ENCODE measurements around the gene ARID5B.

The ARID5B gene

DNA sequence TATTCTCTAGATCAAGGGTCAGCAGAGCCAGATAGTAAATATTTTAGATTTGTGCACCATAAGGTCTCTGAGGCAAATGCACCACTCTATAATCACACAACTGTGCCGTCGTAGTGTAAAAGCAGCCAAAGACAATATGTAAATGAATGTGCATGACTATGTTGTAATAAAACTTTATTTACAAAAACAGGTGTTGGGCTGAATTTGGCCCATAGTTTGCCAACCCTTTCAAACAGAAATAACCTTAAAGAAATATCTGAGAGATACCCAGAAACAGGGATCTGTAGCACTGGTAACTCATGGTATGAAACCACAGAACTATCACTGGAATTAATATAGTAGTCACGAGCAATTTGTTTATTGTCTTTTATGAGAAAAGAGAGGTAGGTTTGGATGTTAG, 86.0 kb downstream of the ARID5B start:
- WGBS, 2 donors (ENCODE audit: extremely low coverage in 2 of 2, insufficient read length in 2 of 2, insufficient replicate concordance in 1 of 2), result 100% methylated on average over 1 of the region's 3 CpGs; no CpG with 5 or more reads in 1 of the 2 donors
- Histone ChIP-seq H3K18ac (ENCODE audit: low read length) (no peak overlapping the region), H3K27ac (replicated peaks; ENCODE audit: low read length) (no peak overlapping the region)

DNA sequence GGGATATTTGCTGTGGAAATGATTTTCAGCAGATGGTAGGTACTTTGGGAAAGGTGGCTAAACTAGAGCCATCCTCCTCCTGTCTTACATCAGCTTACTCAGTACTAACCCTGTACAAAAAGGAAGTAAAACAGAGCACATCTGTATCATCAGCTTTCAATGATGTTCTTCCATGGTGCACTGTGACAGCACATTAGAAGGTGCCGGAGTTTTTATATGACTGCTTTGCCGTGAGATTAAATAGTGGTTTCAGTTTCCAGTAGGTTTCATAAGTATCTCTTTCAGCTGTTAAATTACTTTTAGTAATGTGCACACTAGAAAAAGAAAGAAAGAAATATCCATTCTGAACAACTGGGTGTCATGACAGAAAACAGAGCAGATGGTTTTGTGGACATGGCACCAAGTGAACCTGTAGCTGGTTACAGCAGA, 86.5 kb downstream of the ARID5B start:
- no peak overlapping the region for H3K18ac ChIP-seq (ENCODE audit: low read length)
- no peaks in the 10 kb centered on the region for H3K36me3 ChIP-seq (replicated peaks in 1 of 2; ENCODE audit: control insufficient read depth in 2 of 2, insufficient read depth in 2 of 2, low read length in 2 of 2)
- H3K4ac ChIP-seq (ENCODE audit: low read length), result no peak overlapping the region
- H4K91ac ChIP-seq (ENCODE audit: low read depth, low read length, poor library complexity), result no peak overlapping the region
- DNase-seq (ENCODE audit: low spot score), result no peak
- no peak overlapping the region for H2BK120ac ChIP-seq (ENCODE audit: low read depth, low read length)
- H3K79me1 ChIP-seq (ENCODE audit: low read depth, low read length), result no peaks in the 10 kb centered on the region
- H3K27me3 ChIP-seq (ENCODE audit: control insufficient read depth in 3 of 3, insufficient read depth in 3 of 3, low read depth in 1 of 3, low read length in 3 of 3), result no peaks in the 10 kb centered on the region
- H2AFZ ChIP-seq (ENCODE audit: low read length), result no peak overlapping the region
- no peak overlapping the region for H3K4me2 ChIP-seq (ENCODE audit: insufficient read depth, low read length, poor library complexity, severe bottlenecking)
- no peak overlapping the region for H3K9ac ChIP-seq (ENCODE audit: low read depth, low read length, poor library complexity)
- no CpG with 5 or more reads among the region's 2 CpGs for WGBS, 2 donors (ENCODE audit: extremely low coverage in 2 of 2, insufficient read length in 2 of 2, insufficient replicate concordance in 1 of 2)
- no peak overlapping the region for H2BK12ac ChIP-seq (ENCODE audit: low read length)
- no peak overlapping the region for H2BK15ac ChIP-seq (ENCODE audit: low read length)
- H3K23ac ChIP-seq (ENCODE audit: low read depth, low read length, poor library complexity), result no peak overlapping the region
- H3K4me3 ChIP-seq (ENCODE audit: low read length in 2 of 2), result no peak overlapping the region
- H4K8ac ChIP-seq (ENCODE audit: low read depth, low read length), result no peak overlapping the region
- no peak overlapping the region for H2AK5ac ChIP-seq (ENCODE audit: low read depth, low read length)
- H3K14ac ChIP-seq (ENCODE audit: low read length), result no peak overlapping the region
- H2BK5ac ChIP-seq (ENCODE audit: low read length), result no peak overlapping the region
- no peaks in the 10 kb centered on the region for H3K9me3 ChIP-seq (replicated peaks in 1 of 2; ENCODE audit: control insufficient read depth in 2 of 2, insufficient read depth in 1 of 2, low read depth in 1 of 2, low read length in 2 of 2)
- H3K27ac ChIP-seq (replicated peaks; ENCODE audit: low read length), result no peak overlapping the region
- peaks cover 0 to 3% of the 10 kb centered on the region in 2 donors for H3K4me1 ChIP-seq (ENCODE audit: control insufficient read depth in 2 of 2, insufficient read depth in 1 of 2, low read depth in 1 of 2, low read length in 2 of 2)

More for the DNA sequence above, 86.0 kb downstream of the ARID5B start:
- DNase-seq (ENCODE audit: low spot score), result no peak
- Histone ChIP-seq H3K9me3 (replicated peaks in 1 of 2; ENCODE audit: control insufficient read depth in 2 of 2, insufficient read depth in 1 of 2, low read depth in 1 of 2, low read length in 2 of 2) (no peaks in the 10 kb centered on the region), H3K14ac (ENCODE audit: low read length) (no peak overlapping the region), H2AFZ (ENCODE audit: low read length) (no peak overlapping the region), H2BK12ac (ENCODE audit: low read length) (no peak overlapping the region), H2BK15ac (ENCODE audit: low read length) (no peak overlapping the region), H3K36me3 (replicated peaks in 1 of 2; ENCODE audit: control insufficient read depth in 2 of 2, insufficient read depth in 2 of 2, low read length in 2 of 2) (no peaks in the 10 kb centered on the region), H3K4me2 (ENCODE audit: insufficient read depth, low read length, poor library complexity, severe bottlenecking) (no peak overlapping the region), H2BK5ac (ENCODE audit: low read length) (no peak overlapping the region), H4K8ac (ENCODE audit: low read depth, low read length) (no peak overlapping the region), H3K4me3 (ENCODE audit: low read length in 2 of 2) (no peak overlapping the region), H3K4me1 (ENCODE audit: control insufficient read depth in 2 of 2, insufficient read depth in 1 of 2, low read depth in 1 of 2, low read length in 2 of 2) (no peaks in the 10 kb centered on the region), H2BK120ac (ENCODE audit: low read depth, low read length) (no peak overlapping the region), H2AK5ac (ENCODE audit: low read depth, low read length) (no peak overlapping the region), H3K23ac (ENCODE audit: low read depth, low read length, poor library complexity) (no peak overlapping the region), H3K9ac (ENCODE audit: low read depth, low read length, poor library complexity) (no peak overlapping the region), H3K4ac (ENCODE audit: low read length) (no peak overlapping the region), H3K27me3 (ENCODE audit: control insufficient read depth in 3 of 3, insufficient read depth in 3 of 3, low read depth in 1 of 3, low read length in 3 of 3) (no peaks in the 10 kb centered on the region), H3K79me1 (ENCODE audit: low read depth, low read length) (no peaks in the 10 kb centered on the region), H4K91ac (ENCODE audit: low read depth, low read length, poor library complexity) (no peak overlapping the region)

DNA sequence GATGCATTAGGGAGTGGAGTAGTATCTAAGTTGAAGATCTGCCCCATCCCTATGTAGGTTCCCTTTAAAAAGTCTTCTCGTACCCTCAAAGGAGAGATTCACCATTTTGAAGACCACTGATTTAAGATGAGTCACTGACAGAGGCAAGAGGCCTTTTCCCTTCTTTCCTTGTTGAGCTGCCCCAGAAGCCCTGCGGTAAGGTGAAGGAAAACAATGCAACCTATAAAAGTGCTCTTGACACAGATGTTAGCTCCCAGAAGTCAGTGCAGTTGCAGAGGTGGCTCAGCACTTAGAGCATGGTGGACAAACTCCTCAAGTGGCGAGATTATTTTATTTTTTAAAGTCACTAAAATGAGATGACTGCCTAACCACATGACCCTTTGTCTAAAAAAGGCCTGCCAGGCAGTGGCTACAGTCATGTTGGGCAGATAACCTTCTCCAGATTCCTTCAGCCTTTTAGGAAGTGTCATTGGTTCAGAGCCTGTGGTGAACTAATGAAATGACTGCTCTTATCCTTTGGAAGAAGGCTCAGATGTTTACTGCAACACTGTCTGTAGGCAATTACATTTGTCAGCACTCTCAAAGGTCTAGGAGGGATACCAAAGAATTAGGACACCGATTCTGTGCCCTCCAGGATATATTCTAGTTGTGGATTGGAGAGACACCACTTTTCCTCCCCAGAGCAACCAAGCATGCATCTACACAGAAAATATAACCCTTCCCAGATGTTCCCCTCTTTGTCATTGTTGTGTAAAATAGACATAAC, 88.7 kb downstream of the ARID5B start:
- WGBS, 2 donors (ENCODE audit: extremely low coverage in 2 of 2, insufficient read length in 2 of 2, insufficient replicate concordance in 1 of 2), result no CpG with 5 or more reads among the region's 4 CpGs
- no peak overlapping the region for H3K23ac ChIP-seq (ENCODE audit: low read depth, low read length, poor library complexity)
- H2BK15ac ChIP-seq (ENCODE audit: low read length), result no peak overlapping the region
- no peak overlapping the region for H2AFZ ChIP-seq (ENCODE audit: low read length)
- no peaks in the 10 kb centered on the region for H3K79me1 ChIP-seq (ENCODE audit: low read depth, low read length)
- H3K27ac ChIP-seq (replicated peaks; ENCODE audit: low read length), result no peak overlapping the region
- H2BK12ac ChIP-seq (ENCODE audit: low read length), result no peak overlapping the region
- no peak overlapping the region for H2BK120ac ChIP-seq (ENCODE audit: low read depth, low read length)
- H3K14ac ChIP-seq (ENCODE audit: low read length), result no peak overlapping the region
- no peak overlapping the region for H4K8ac ChIP-seq (ENCODE audit: low read depth, low read length)
- peaks cover 0 to 19% of the 10 kb centered on the region in 2 donors for H3K4me1 ChIP-seq (ENCODE audit: control insufficient read depth in 2 of 2, insufficient read depth in 1 of 2, low read depth in 1 of 2, low read length in 2 of 2)
- H3K4me3 ChIP-seq (ENCODE audit: low read length in 2 of 2), result no peak overlapping the region
- no peak overlapping the region for H2BK5ac ChIP-seq (ENCODE audit: low read length)
- no peak for DNase-seq (ENCODE audit: low spot score)
- H3K9ac ChIP-seq (ENCODE audit: low read depth, low read length, poor library complexity), result no peak overlapping the region
- no peak overlapping the region for H3K4me2 ChIP-seq (ENCODE audit: insufficient read depth, low read length, poor library complexity, severe bottlenecking)
- H3K27me3 ChIP-seq (ENCODE audit: control insufficient read depth in 3 of 3, insufficient read depth in 3 of 3, low read depth in 1 of 3, low read length in 3 of 3), result no peaks in the 10 kb centered on the region
- H4K91ac ChIP-seq (ENCODE audit: low read depth, low read length, poor library complexity), result no peak overlapping the region
- no peak overlapping the region for H2AK5ac ChIP-seq (ENCODE audit: low read depth, low read length)
- no peak overlapping the region for H3K18ac ChIP-seq (ENCODE audit: low read length)
- no peak overlapping the region for H3K4ac ChIP-seq (ENCODE audit: low read length)
- no peaks in the 10 kb centered on the region for H3K36me3 ChIP-seq (replicated peaks in 1 of 2; ENCODE audit: control insufficient read depth in 2 of 2, insufficient read depth in 2 of 2, low read length in 2 of 2)
- H3K9me3 ChIP-seq (replicated peaks in 1 of 2; ENCODE audit: control insufficient read depth in 2 of 2, insufficient read depth in 1 of 2, low read depth in 1 of 2, low read length in 2 of 2), result no peaks in the 10 kb centered on the region

DNA sequence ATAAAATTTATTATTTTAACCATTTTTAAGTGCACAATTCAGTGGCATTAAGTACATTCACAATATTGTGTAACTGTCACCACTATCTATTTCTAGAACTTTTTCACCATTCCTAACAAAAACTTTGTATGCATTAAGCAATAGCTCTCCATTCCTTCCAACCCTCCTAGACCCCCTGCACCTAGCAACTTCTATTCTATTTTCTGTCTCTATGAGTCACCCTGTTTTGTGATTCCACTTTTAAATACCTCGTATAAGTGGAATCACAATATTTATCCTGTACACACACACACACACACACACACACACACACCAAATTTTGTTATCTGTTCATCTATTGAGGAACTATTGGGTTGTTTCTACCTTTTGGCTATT, 89.2 kb downstream of the ARID5B start:
- H2BK120ac ChIP-seq (ENCODE audit: low read depth, low read length), result no peak overlapping the region

More for the DNA sequence above, 89.2 kb downstream of the ARID5B start:
- no peak overlapping the region for H4K8ac ChIP-seq (ENCODE audit: low read depth, low read length)
- H3K9me3 ChIP-seq (replicated peaks in 1 of 2; ENCODE audit: control insufficient read depth in 2 of 2, insufficient read depth in 1 of 2, low read depth in 1 of 2, low read length in 2 of 2), result no peaks in the 10 kb centered on the region
- H3K9ac ChIP-seq (ENCODE audit: low read depth, low read length, poor library complexity), result no peak overlapping the region
- H2BK12ac ChIP-seq (ENCODE audit: low read length), result no peak overlapping the region
- no peak overlapping the region for H4K91ac ChIP-seq (ENCODE audit: low read depth, low read length, poor library complexity)
- H3K36me3 ChIP-seq (replicated peaks in 1 of 2; ENCODE audit: control insufficient read depth in 2 of 2, insufficient read depth in 2 of 2, low read length in 2 of 2), result no peaks in the 10 kb centered on the region
- no peak overlapping the region for H3K4ac ChIP-seq (ENCODE audit: low read length)
- no peaks in the 10 kb centered on the region for H3K27me3 ChIP-seq (ENCODE audit: control insufficient read depth in 3 of 3, insufficient read depth in 3 of 3, low read depth in 1 of 3, low read length in 3 of 3)
- H2BK15ac ChIP-seq (ENCODE audit: low read length), result no peak overlapping the region
- no peak overlapping the region for H3K14ac ChIP-seq (ENCODE audit: low read length)
- H3K79me1 ChIP-seq (ENCODE audit: low read depth, low read length), result no peaks in the 10 kb centered on the region
- no peak overlapping the region for H3K27ac ChIP-seq (replicated peaks; ENCODE audit: low read length)
- no peak overlapping the region for H3K4me3 ChIP-seq (ENCODE audit: low read length in 2 of 2)
- no peak overlapping the region for H2BK5ac ChIP-seq (ENCODE audit: low read length)
- no peak overlapping the region for H3K18ac ChIP-seq (ENCODE audit: low read length)
- no peak for DNase-seq (ENCODE audit: low spot score)
- H3K4me2 ChIP-seq (ENCODE audit: insufficient read depth, low read length, poor library complexity, severe bottlenecking), result no peak overlapping the region
- H3K4me1 ChIP-seq (ENCODE audit: control insufficient read depth in 2 of 2, insufficient read depth in 1 of 2, low read depth in 1 of 2, low read length in 2 of 2), result peaks cover 0 to 24% of the 10 kb centered on the region in 2 donors
- H2AK5ac ChIP-seq (ENCODE audit: low read depth, low read length), result no peak overlapping the region
- H2AFZ ChIP-seq (ENCODE audit: low read length), result no peak overlapping the region
- no CpG with 5 or more reads among the region's 1 CpG for WGBS, 2 donors (ENCODE audit: extremely low coverage in 2 of 2, insufficient read length in 2 of 2, insufficient replicate concordance in 1 of 2)
- no peak overlapping the region for H3K23ac ChIP-seq (ENCODE audit: low read depth, low read length, poor library complexity)
